Testis (tissue), 2 donors: ENCODE results near the gene RASGEF1C.

ENCODE experiments used
- CTCF ChIP-seq, 3 experiments: fragments of 450-650 bp in 2 of 3; fragments of 200-600 bp in 1 of 3; sonication (generic) in 1 of 3; IDR thresholded peaks; one replicate each; pipeline ENCODE4 v1.5.1; 2016 to 2019; ENCODE audit warnings: antibody characterized with exemption in 3 of 3, mild to moderate bottlenecking in 2 of 3, moderate library complexity in 1 of 3
- POLR2A ChIP-seq: fragments of 450-650 bp; IDR thresholded peaks from one replicate; pipeline ENCODE4 v1.6.1; 2017; ENCODE audit warnings: antibody characterized with exemption, mild to moderate bottlenecking, moderate library complexity

DNA sequence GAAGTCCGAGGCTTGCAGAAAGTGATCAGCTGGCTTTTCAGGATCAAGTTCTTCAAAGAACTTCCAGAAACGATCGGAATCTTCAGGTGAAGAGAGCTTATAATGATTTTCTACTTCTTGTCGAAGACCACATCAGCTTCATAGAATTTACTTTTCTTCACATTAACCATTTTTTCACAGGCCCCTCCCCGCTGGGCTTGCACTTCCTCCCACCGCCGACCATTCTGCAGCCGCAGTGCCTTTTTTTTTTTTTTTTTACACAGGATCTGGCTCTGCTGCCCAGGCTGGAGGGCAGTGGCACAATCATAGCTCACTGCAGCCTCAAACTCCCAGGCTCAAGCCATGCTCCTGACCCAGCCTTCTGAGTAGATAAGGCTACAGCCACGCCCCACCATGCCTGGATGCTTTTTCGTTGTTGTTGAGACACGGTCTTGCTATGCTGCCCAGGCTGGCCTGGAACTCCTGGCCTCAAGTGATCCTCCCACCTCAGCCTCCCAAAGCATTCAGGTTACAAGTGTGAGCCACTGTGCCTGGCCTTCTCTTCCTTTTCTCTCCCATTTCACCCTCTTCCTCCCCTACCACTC is 122.1 kb downstream of the RASGEF1C start:
- no peak for TF ChIP-seq POLR2A
- TF ChIP-seq CTCF (IDR thresholded peaks at IDR 0.05), result no peak
